ENCODE data around the gene GPR179.

Gene GPR179

DNA sequence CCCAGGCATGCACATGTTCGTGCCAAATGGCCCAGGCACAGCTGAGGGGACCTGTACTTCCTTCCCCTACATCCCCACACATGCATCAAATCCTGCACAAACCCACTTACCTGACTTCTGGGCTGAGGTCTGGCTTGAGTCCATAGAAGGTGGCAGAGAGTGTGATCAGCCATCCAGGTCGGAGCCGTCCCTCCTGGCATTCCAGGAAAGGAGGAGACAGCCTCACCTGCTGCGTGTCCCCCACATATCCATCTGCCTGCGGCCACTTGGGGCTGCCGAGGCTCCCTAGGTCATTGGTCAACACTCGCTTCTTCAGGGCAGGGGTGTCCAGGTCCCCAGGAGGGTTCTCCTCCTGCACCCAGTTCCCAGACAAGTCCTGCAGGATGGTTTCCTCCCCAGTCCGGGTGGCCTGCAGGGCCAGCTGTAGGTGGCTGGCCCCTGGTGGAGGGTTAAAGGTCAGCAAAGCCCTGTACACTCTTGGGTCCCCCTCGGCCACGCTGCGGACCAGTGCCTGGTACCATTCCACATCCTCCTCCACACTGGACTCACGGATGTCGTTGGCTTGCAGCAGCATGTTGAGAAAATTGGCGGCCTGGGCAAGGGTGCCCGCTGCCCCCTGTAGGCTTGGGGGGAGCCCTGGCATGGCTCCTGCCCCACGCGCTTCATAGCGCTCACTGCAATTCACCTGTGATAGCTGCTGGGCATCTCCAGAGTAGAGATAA is 709 bp downstream of the GPR179 start:
- Histone ChIP-seq H3K4me1 (ENCODE audit: control insufficient read depth in 1 of 2, insufficient read depth in 2 of 2, low read length in 2 of 2) (peaks cover 0 to 9% of the 10 kb centered on the region in 2 donors), H3K27me3 (ENCODE audit: control insufficient read depth in 1 of 2, insufficient read depth in 2 of 2, low read length in 2 of 2) (peaks cover 4 to 8% of the 10 kb centered on the region in 2 donors), H3K36me3 (ENCODE audit: control insufficient read depth in 1 of 2, insufficient read depth in 2 of 2, low read length in 2 of 2) (no peaks in the 10 kb centered on the region), H3K9me3 (ENCODE audit: control insufficient read depth in 1 of 2, low read length in 2 of 2) (no peaks in the 10 kb centered on the region), H3K4me3 (ENCODE audit: low read depth in 1 of 2, low read length in 2 of 2) (no peak overlapping the region), H3K27ac (ENCODE audit: low read depth, low read length) (no peak overlapping the region), H3K9ac (ENCODE audit: low read depth in 1 of 2, low read length in 2 of 2) (no peak overlapping the region)

DNA sequence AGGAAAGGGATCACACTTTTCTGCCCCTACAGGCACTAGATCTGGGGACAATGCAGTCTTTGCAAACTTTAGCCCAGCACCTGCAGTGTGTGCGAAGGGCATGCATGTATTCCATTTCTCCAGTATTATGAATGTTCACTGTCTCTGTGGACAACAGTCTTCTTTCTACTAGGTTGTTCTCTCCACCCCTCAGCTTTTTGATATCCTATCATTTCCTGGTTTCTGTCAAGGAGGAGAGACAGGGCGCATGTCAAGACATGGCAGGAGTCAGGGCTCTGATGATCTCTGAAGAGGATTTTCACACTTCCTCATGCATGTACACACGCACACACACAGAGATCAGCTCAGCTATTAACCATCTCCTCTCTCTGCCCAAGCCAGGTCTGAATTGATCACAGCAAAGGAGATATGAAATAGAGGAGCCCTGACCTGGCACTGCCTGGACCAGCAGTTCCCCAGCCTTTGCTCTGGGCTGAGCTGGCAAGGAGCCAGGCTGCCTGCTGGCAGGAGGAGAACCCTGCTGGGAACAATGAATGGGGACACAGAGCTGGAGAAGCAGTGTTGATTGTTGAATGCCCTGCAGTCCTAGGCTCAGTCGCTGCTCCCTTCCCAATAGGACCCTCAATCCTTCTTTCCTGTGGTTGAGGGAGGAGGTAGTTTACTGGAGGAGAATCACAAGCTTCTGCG is 2.6 kb downstream of the GPR179 start:
- H3K4me1 ChIP-seq (ENCODE audit: control insufficient read depth in 1 of 2, insufficient read depth in 2 of 2, low read length in 2 of 2): peaks cover 0 to 9% of the 10 kb centered on the region in 2 donors
- H3K27me3 ChIP-seq (ENCODE audit: control insufficient read depth in 1 of 2, insufficient read depth in 2 of 2, low read length in 2 of 2): peaks cover 4 to 8% of the 10 kb centered on the region in 2 donors
- H3K27ac ChIP-seq (ENCODE audit: low read depth, low read length): no peak overlapping the region
- no peaks in the 10 kb centered on the region for H3K9me3 ChIP-seq (ENCODE audit: control insufficient read depth in 1 of 2, low read length in 2 of 2)
- no peaks in the 10 kb centered on the region for H3K36me3 ChIP-seq (ENCODE audit: control insufficient read depth in 1 of 2, insufficient read depth in 2 of 2, low read length in 2 of 2)
- H3K9ac ChIP-seq (ENCODE audit: low read depth in 1 of 2, low read length in 2 of 2): no peak overlapping the region
- no peak overlapping the region for H3K4me3 ChIP-seq (ENCODE audit: low read depth in 1 of 2, low read length in 2 of 2)

DNA sequence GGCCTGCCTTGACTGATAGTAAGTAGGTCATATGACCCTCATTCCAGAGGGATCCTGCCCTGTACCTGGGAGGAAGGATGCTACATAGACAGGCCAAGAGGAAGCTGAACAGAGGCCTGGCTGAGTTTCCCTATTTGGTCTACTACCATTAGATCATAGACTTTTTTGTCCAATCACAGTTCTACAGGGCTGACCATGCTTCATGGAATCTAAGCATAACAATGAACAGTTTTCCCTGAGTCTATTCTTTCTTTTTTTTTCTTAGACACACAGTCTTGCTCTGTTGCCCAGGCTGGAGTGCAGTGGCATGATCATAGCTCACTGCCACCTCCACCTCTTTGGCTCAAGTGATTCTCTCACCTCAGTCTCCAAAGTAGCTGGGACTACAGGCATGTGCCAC is 3.9 kb downstream of the GPR179 start:
- no peaks in the 10 kb centered on the region for H3K9me3 ChIP-seq (ENCODE audit: control insufficient read depth in 1 of 2, low read length in 2 of 2)
- no peaks in the 10 kb centered on the region for H3K36me3 ChIP-seq (ENCODE audit: control insufficient read depth in 1 of 2, insufficient read depth in 2 of 2, low read length in 2 of 2)
- peaks cover 4 to 8% of the 10 kb centered on the region in 2 donors for H3K27me3 ChIP-seq (ENCODE audit: control insufficient read depth in 1 of 2, insufficient read depth in 2 of 2, low read length in 2 of 2)
- peaks cover 0 to 9% of the 10 kb centered on the region in 2 donors for H3K4me1 ChIP-seq (ENCODE audit: control insufficient read depth in 1 of 2, insufficient read depth in 2 of 2, low read length in 2 of 2)
- no peak overlapping the region for H3K27ac ChIP-seq (ENCODE audit: low read depth, low read length)
- no peak overlapping the region for H3K4me3 ChIP-seq (ENCODE audit: low read depth in 1 of 2, low read length in 2 of 2)
- H3K9ac ChIP-seq (ENCODE audit: low read depth in 1 of 2, low read length in 2 of 2): no peak overlapping the region

DNA sequence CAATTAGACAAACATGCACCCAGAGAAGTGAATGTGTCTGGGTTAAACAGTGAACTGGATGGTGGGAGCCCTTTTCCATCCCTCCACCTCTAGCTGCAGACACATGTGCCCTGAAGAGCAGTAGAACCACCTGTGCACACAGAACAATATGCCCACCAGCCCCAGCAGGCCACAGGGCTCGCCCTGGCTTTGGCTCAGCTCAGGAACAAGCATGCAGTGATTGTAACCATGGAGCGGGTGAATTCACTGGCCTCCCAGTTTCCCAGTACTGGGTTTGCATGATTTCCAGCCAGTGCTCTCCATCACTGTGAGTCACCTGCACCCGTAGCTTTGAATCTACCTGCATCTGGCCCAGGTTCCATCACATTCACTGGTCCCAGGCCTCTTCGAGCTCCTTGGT is 5.2 kb downstream of the GPR179 start:
- Histone ChIP-seq H3K4me1 (ENCODE audit: control insufficient read depth in 1 of 2, insufficient read depth in 2 of 2, low read length in 2 of 2) (peaks cover 0 to 9% of the 10 kb centered on the region in 2 donors), H3K9ac (ENCODE audit: low read depth in 1 of 2, low read length in 2 of 2) (no peak overlapping the region), H3K4me3 (ENCODE audit: low read depth in 1 of 2, low read length in 2 of 2) (no peak overlapping the region), H3K27me3 (ENCODE audit: control insufficient read depth in 1 of 2, insufficient read depth in 2 of 2, low read length in 2 of 2) (no peaks in the 10 kb centered on the region), H3K36me3 (ENCODE audit: control insufficient read depth in 1 of 2, insufficient read depth in 2 of 2, low read length in 2 of 2) (no peaks in the 10 kb centered on the region), H3K9me3 (ENCODE audit: control insufficient read depth in 1 of 2, low read length in 2 of 2) (no peaks in the 10 kb centered on the region), H3K27ac (ENCODE audit: low read depth, low read length) (no peak overlapping the region)

DNA sequence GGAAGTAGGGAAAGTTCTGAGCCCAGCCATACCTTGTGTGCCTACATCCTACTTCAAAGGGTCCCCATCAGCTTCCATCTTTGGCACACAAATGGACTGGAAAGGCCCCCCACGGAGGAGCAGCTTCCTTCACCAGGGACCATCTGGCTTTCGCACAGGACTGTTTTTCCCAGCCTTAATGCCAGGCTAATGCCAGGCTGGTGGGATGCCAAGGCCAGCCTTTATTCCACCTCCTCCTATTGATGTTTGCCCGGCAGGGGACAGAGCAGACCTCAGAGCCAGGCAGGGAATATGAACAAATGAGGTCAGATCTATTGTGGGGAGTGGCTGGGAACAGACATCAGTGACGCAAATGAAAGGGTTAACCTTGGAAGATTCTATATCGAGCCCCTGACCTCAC is 5.7 kb downstream of the GPR179 start:
- Histone ChIP-seq H3K36me3 (ENCODE audit: control insufficient read depth in 1 of 2, insufficient read depth in 2 of 2, low read length in 2 of 2) (no peaks in the 10 kb centered on the region), H3K27ac (ENCODE audit: low read depth, low read length) (no peak overlapping the region), H3K9me3 (ENCODE audit: control insufficient read depth in 1 of 2, low read length in 2 of 2) (no peaks in the 10 kb centered on the region), H3K27me3 (ENCODE audit: control insufficient read depth in 1 of 2, insufficient read depth in 2 of 2, low read length in 2 of 2) (no peaks in the 10 kb centered on the region), H3K4me3 (ENCODE audit: low read depth in 1 of 2, low read length in 2 of 2) (no peak overlapping the region), H3K9ac (ENCODE audit: low read depth in 1 of 2, low read length in 2 of 2) (no peak overlapping the region), H3K4me1 (ENCODE audit: control insufficient read depth in 1 of 2, insufficient read depth in 2 of 2, low read length in 2 of 2) (peaks cover 0 to 9% of the 10 kb centered on the region in 2 donors)

DNA sequence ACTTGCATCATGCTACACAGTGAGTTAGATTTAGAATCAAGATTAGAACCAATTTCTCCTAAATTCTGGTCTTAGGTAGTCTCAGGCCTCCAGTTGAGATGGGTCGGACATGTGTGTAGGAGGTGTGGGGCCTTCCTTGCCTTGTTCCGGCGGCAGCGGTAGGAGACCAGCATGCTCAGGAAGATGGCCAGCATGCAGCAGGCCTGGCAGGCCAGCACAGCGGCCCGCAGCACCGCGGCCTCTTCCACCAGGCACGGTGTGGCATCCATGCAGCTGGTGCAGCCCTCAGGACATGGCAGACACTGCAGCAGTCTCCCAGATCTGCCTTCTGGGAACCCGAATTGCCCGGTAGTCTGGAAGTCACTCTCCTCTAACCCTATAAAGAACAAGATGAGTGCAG is 6.9 kb downstream of the GPR179 start:
- no peaks in the 10 kb centered on the region for H3K9me3 ChIP-seq (ENCODE audit: control insufficient read depth in 1 of 2, low read length in 2 of 2)
- peaks cover 0 to 9% of the 10 kb centered on the region in 2 donors for H3K4me1 ChIP-seq (ENCODE audit: control insufficient read depth in 1 of 2, insufficient read depth in 2 of 2, low read length in 2 of 2)
- H3K27me3 ChIP-seq (ENCODE audit: control insufficient read depth in 1 of 2, insufficient read depth in 2 of 2, low read length in 2 of 2): no peaks in the 10 kb centered on the region
- H3K4me3 ChIP-seq (ENCODE audit: low read depth in 1 of 2, low read length in 2 of 2): no peak overlapping the region
- no peak overlapping the region for H3K9ac ChIP-seq (ENCODE audit: low read depth in 1 of 2, low read length in 2 of 2)
- no peak overlapping the region for H3K27ac ChIP-seq (ENCODE audit: low read depth, low read length)
- H3K36me3 ChIP-seq (ENCODE audit: control insufficient read depth in 1 of 2, insufficient read depth in 2 of 2, low read length in 2 of 2): no peaks in the 10 kb centered on the region

DNA sequence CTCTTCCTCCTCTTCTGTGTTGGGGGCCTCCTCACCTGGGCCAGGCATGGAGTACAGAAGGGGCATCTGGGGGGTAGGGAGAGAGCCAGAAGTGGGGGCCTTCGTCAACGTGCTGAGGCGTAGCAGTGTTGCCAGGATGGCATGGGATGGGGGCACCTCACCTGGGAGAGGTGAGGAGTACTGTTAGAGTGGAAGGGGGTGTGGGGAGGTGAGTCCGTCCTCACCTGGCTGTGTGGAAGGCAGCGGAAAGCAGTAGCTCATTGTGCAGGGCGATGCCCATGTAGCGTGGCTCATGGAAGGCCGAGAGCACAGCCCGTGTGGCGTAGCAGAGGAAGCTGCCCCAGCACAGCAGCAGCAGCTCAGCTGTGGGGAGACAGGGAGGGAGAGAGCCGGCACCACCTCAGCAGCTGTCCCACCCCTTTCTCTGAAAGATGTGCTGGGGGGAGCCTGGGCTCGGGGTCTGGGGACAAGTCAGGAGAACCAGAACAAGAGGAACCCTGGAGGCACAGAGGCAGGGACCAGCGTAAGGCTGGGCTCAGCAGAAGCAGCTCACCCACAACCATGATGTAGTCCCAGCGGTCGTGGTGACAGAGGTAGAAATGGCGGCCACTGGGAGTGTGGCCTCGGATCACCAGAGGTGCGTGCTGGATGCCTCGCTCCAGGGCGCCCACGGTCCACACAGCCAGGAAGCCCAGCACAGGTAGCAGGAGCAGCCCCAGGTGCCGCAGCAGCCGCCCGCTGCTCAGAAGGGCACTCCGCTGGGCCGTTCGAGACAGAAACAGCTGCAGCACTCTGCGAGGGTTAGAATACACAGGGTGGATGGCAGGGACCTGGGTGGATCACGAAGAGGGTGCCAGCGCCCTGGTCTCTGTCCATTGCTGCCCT is 9.0 kb downstream of the GPR179 start:
- no peaks in the 10 kb centered on the region for H3K9me3 ChIP-seq (ENCODE audit: control insufficient read depth in 1 of 2, low read length in 2 of 2)
- no peaks in the 10 kb centered on the region for H3K4me1 ChIP-seq (ENCODE audit: control insufficient read depth in 1 of 2, insufficient read depth in 2 of 2, low read length in 2 of 2)
- H3K27ac ChIP-seq (ENCODE audit: low read depth, low read length): no peak overlapping the region
- no peaks in the 10 kb centered on the region for H3K36me3 ChIP-seq (ENCODE audit: control insufficient read depth in 1 of 2, insufficient read depth in 2 of 2, low read length in 2 of 2)
- no peak overlapping the region for H3K4me3 ChIP-seq (ENCODE audit: low read depth in 1 of 2, low read length in 2 of 2)
- no peaks in the 10 kb centered on the region for H3K27me3 ChIP-seq (ENCODE audit: control insufficient read depth in 1 of 2, insufficient read depth in 2 of 2, low read length in 2 of 2)
- H3K9ac ChIP-seq (ENCODE audit: low read depth in 1 of 2, low read length in 2 of 2): no peak overlapping the region

DNA sequence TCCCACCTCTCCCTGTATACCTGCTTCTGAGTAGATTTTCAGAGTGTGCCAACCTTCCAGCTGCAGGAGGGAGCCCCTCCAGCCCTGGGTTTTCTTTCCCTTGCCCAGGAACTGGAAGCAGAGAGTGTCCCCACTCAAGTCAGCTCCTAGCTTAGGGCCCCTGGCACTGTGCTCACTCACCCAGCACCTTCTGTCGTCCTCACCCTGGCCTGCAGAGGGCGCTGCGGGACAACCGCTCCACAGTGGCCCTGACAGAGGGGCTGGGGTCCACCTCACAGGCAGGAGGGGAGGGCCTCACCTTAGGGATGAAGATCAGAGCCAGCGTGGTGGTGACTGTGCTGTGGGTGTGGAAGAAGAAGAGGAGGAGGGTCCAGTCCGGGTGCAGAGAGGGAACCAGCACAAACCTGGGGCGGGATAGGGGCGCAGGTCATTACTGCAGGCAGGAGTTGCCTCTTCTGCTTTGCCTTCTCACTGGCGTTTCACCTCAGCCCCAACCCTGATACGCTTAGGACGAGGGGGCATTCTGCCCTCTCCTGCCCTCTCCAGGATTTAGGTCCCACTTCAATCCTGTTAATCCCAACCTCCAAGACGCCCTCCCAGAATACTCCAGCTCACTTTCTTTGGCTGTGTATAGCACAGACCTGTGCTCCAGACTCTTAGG is 10.0 kb downstream of the GPR179 start:
- Histone ChIP-seq H3K27ac (ENCODE audit: low read depth, low read length) (no peak overlapping the region), H3K4me1 (ENCODE audit: control insufficient read depth in 1 of 2, insufficient read depth in 2 of 2, low read length in 2 of 2) (no peaks in the 10 kb centered on the region), H3K27me3 (ENCODE audit: control insufficient read depth in 1 of 2, insufficient read depth in 2 of 2, low read length in 2 of 2) (no peaks in the 10 kb centered on the region), H3K36me3 (ENCODE audit: control insufficient read depth in 1 of 2, insufficient read depth in 2 of 2, low read length in 2 of 2) (no peaks in the 10 kb centered on the region), H3K9ac (ENCODE audit: low read depth in 1 of 2, low read length in 2 of 2) (no peak overlapping the region), H3K4me3 (ENCODE audit: low read depth in 1 of 2, low read length in 2 of 2) (no peak overlapping the region), H3K9me3 (ENCODE audit: control insufficient read depth in 1 of 2, low read length in 2 of 2) (no peaks in the 10 kb centered on the region)

DNA sequence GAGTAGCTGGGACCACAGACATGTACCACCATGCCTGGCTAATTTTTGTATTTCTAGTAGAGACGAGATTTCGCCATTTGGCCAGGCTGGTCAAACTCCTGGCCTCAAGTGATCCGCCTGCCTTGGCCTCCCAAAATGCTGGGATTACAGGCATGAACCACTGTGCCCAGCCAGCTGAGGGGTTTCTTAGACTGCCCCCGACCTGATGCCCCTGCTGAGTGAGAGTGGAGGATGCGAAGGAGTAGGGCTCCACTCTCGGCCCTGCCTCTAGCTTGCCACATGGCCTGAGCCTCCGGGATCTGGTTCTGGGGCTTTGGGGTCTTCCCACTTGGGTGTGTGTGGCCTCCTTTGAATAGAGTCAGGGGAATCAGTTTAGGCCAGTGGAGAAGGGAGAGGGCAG is 11.0 kb downstream of the GPR179 start:
- H3K9me3 ChIP-seq (ENCODE audit: control insufficient read depth in 1 of 2, low read length in 2 of 2): no peaks in the 10 kb centered on the region
- no peak overlapping the region for H3K27ac ChIP-seq (ENCODE audit: low read depth, low read length)
- H3K4me1 ChIP-seq (ENCODE audit: control insufficient read depth in 1 of 2, insufficient read depth in 2 of 2, low read length in 2 of 2): no peaks in the 10 kb centered on the region
- no peak overlapping the region for H3K9ac ChIP-seq (ENCODE audit: low read depth in 1 of 2, low read length in 2 of 2)
- no peak overlapping the region for H3K4me3 ChIP-seq (ENCODE audit: low read depth in 1 of 2, low read length in 2 of 2)
- H3K36me3 ChIP-seq (ENCODE audit: control insufficient read depth in 1 of 2, insufficient read depth in 2 of 2, low read length in 2 of 2): no peaks in the 10 kb centered on the region
- no peaks in the 10 kb centered on the region for H3K27me3 ChIP-seq (ENCODE audit: control insufficient read depth in 1 of 2, insufficient read depth in 2 of 2, low read length in 2 of 2)

Data from duodenal mucosa (tissue), 2 donors.